Osteocyte (in vitro differentiated cells): ENCODE results near the gene UBE2F. TPM values are rescaled to one million over a fixed set of nuclear protein-coding genes. Genes with fewer than 3 reads are reported as not detected.

Source experiments
- DNase-seq: peaks from one replicate; pipeline ENCODE4 v3.0.0; 2021; ENCODE audit warnings: mixed read lengths; ENCODE audit not compliant: unreplicated experiment; ENCODE audit errors: extremely low spot score
- H3K27ac Mint-ChIP-seq: one replicate; pipeline ENCODE4 v1.8.0; 2021; ENCODE audit warnings: mild to moderate bottlenecking, mixed read lengths; ENCODE audit not compliant: unreplicated experiment
- H3K27me3 Mint-ChIP-seq: one replicate; pipeline ENCODE4 v1.8.0; 2021; ENCODE audit warnings: mixed read lengths; ENCODE audit not compliant: unreplicated experiment
- H3K36me3 Mint-ChIP-seq: one replicate; pipeline ENCODE4 v1.8.0; 2021; ENCODE audit warnings: mixed read lengths; ENCODE audit not compliant: unreplicated experiment
- H3K4me1 Mint-ChIP-seq: one replicate; pipeline ENCODE4 v1.8.0; 2021; ENCODE audit warnings: mixed read lengths; ENCODE audit not compliant: unreplicated experiment
- H3K4me3 Mint-ChIP-seq: one replicate; pipeline ENCODE4 v1.8.0; 2021; ENCODE audit warnings: mild to moderate bottlenecking, moderate library complexity, mixed read lengths; ENCODE audit not compliant: unreplicated experiment
- H3K9me3 Mint-ChIP-seq: one replicate; pipeline ENCODE4 v1.8.0; 2021; ENCODE audit warnings: mixed read lengths; ENCODE audit not compliant: unreplicated experiment
- total RNA-seq: library from RNA; stranded (reverse); gene quantifications from 2 replicates; pipeline ENCODE4 v1.2.1, GENCODE V29; 2021
- TF ChIP-seq, protein P1 (sequence below): fragments of 200-600 bp; sonication (generic); IDR thresholded peaks from 2 replicates; pipeline ENCODE4 v1.5.0; 2021; ENCODE audit warnings: antibody characterized with exemption, mild to moderate bottlenecking, moderate library complexity

The UBE2F gene
- total RNA-seq, 1 donor from 2014 or later, result 54.3 TPM

DNA sequence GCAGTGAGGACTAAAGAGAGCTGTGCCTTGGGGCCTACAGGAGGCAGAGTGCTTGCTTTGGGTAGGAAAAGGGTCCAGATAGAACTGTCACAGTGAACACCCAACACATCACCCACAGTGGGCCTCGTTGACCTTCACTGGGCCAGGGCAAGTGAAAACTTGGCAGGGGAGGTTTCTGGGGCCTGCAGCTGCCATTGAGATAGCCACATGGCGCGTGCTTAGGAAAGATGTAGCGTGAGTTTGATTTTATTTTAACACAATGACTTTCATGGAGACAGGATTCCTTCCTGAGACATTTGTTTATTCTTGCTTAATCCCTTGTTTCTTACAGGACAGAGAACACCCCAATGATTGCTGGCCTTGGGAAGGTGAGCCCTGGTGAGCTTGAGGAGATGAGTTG, 124.1 kb downstream of the UBE2F start:
- no peaks in the 10 kb centered on the region for H3K9me3 Mint-ChIP-seq
- peaks cover 13% of the 10 kb centered on the region for H3K36me3 Mint-ChIP-seq
- no peak overlapping the region for H3K4me3 Mint-ChIP-seq
- no peak overlapping the region for H3K27ac Mint-ChIP-seq
- H3K27me3 Mint-ChIP-seq, result no peaks in the 10 kb centered on the region
- DNase-seq, result peak; percentile 59
- no peaks in the 10 kb centered on the region for H3K4me1 Mint-ChIP-seq
- TF ChIP-seq, protein P1, sequence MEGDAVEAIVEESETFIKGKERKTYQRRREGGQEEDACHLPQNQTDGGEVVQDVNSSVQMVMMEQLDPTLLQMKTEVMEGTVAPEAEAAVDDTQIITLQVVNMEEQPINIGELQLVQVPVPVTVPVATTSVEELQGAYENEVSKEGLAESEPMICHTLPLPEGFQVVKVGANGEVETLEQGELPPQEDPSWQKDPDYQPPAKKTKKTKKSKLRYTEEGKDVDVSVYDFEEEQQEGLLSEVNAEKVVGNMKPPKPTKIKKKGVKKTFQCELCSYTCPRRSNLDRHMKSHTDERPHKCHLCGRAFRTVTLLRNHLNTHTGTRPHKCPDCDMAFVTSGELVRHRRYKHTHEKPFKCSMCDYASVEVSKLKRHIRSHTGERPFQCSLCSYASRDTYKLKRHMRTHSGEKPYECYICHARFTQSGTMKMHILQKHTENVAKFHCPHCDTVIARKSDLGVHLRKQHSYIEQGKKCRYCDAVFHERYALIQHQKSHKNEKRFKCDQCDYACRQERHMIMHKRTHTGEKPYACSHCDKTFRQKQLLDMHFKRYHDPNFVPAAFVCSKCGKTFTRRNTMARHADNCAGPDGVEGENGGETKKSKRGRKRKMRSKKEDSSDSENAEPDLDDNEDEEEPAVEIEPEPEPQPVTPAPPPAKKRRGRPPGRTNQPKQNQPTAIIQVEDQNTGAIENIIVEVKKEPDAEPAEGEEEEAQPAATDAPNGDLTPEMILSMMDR, result no peak

DNA sequence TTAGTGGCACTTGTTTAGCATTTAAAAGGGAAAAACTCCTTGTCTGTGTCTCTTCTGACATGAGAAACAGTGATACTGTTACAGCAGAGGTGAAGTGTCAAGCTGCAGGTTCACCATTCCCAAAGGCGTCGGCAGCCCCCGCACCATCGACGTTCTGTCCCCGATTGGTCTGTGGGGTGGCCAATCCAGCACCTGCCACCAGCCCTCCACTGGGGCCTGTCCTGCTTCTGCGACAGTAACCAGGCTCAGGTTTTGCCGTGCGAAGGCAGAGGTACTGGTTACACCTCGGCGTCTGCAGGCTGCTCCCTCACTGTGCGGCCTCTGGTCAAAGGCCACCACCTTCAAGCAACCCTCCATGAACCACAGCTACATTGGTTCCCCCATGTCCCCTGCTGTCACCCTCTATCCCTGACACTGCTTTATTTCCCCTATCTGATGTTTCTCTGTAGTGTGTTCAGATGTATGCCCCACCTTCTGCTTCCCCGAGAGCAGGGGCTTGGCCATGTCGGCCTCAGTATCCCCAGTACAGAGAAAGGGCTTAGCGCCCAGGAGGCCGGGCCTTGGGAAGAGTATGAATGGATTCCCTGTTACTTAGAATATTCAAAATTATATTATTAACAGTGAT, 124.7 kb downstream of the UBE2F start:
- DNase-seq, result peak; percentile 72
- Mint-ChIP-seq H3K9me3 (no peaks in the 10 kb centered on the region), H3K4me3 (no peak overlapping the region), H3K27me3 (no peaks in the 10 kb centered on the region), H3K4me1 (peaks cover 5% of the 10 kb centered on the region), H3K36me3 (peaks cover 13% of the 10 kb centered on the region), H3K27ac (no peak overlapping the region)
- TF ChIP-seq, protein P1, result no peak

Other genes with a start within 250 kb of the UBE2F start
- gene RBM44, start 168.2 kb upstream of the UBE2F start, total RNA-seq, result 0.46 and 0.63 TPM in 2 replicates
- 87.9 and 93.4 TPM in 2 replicates for gene RAMP1, start 107.4 kb upstream of the UBE2F start, total RNA-seq
- 22.1 and 22.5 TPM in 2 replicates for gene SCLY, start 94.0 kb downstream of the UBE2F start, total RNA-seq
- not detected in 2 replicates for gene ESPNL, start 133.3 kb downstream of the UBE2F start, total RNA-seq
- 1.0 and 1.2 TPM in 2 replicates for gene KLHL30, start 171.7 kb downstream of the UBE2F start, total RNA-seq
- 1.0 and 1.2 TPM in 2 replicates for gene ERFE, start 192.0 kb downstream of the UBE2F start, total RNA-seq
- gene ILKAP, start 236.7 kb downstream of the UBE2F start, total RNA-seq, result 34.1 and 37.2 TPM in 2 replicates